Activated CD8-positive, alpha-beta T cell treated with anti-CD3 and anti-CD28 coated beads for 36 hours (primary cell): Measurements from ENCODE around the gene SYT14. TPM values are rescaled to one million over a fixed set of nuclear protein-coding genes. Genes with fewer than 3 reads are reported as not detected.

Experiments
- ATAC-seq: fragments of 200-7000 bp; cut with Tn5 transposase; one replicate; pipeline ENCODE4 v1.10.0; 2021; ENCODE audit warnings: mild to moderate bottlenecking, moderate library complexity
- CTCF ChIA-PET: fragments of 350-600 bp; sonication (Branson Sonifier 250); formaldehyde crosslinking; loops from one replicate; lab custom pipeline; 2021; ENCODE audit warnings: antibody characterized with exemption; lab: Charles Lee
- POLR2A ChIA-PET: fragments of 350-600 bp; sonication (Branson Sonifier 250); formaldehyde crosslinking; loops from one replicate; lab custom pipeline; 2021; ENCODE audit warnings: antibody characterized with exemption; lab: Charles Lee
- DNase-seq: peaks from one replicate; pipeline ENCODE4 v3.0.0-alpha.2; 2020
- H3K27ac Mint-ChIP-seq: one replicate; pipeline ENCODE4 v1.8.0; 2021; ENCODE audit warnings: mild to moderate bottlenecking, mixed read lengths
- H3K27me3 Mint-ChIP-seq: one replicate; pipeline ENCODE4 v1.8.0; 2021; ENCODE audit warnings: mixed read lengths
- H3K36me3 Mint-ChIP-seq: one replicate; pipeline ENCODE4 v1.8.0; 2021; ENCODE audit warnings: low read depth, mixed read lengths
- H3K4me1 Mint-ChIP-seq: one replicate; pipeline ENCODE4 v1.8.0; 2021; ENCODE audit warnings: low read depth, mixed read lengths
- H3K4me3 Mint-ChIP-seq: one replicate; pipeline ENCODE4 v1.8.0; 2021; ENCODE audit warnings: mild to moderate bottlenecking, moderate library complexity, mixed read lengths
- H3K9me3 Mint-ChIP-seq: one replicate; pipeline ENCODE4 v1.8.0; 2021; ENCODE audit warnings: mixed read lengths
- CTCF ChIP-seq: fragments of 200-600 bp; IDR thresholded peaks from one replicate; pipeline ENCODE4 v1.8.0; 2022; ENCODE audit warnings: antibody characterized with exemption, mild to moderate bottlenecking
- intact Hi-C: fragments of 100-400 bp; cut with micrococcal nuclease; formaldehyde crosslinking; loops from one replicate; pipeline ENCODE4 v1.10.0; 2022
- total RNA-seq, 2 experiments: library from RNA; stranded (reverse); gene quantifications; one replicate each; pipeline ENCODE4 v1.2.3, GENCODE V29; 2021

Gene SYT14
- total RNA-seq, 2 experiments from 2014 or later = not detected

GRCh38 chr1:210074904-210075303 is 136.9 kb downstream of the SYT14 start:
- DNase-seq (no peak), ATAC-seq (no peak)
- Mint-ChIP-seq H3K4me3 (no peak overlapping the region), H3K36me3 (no peaks in the 10 kb centered on the region), H3K4me1 (no peaks in the 10 kb centered on the region), H3K9me3 (no peaks in the 10 kb centered on the region), H3K27ac (no peak overlapping the region), H3K27me3 (peaks cover 2% of the 10 kb centered on the region)
- POLR2A ChIA-PET = no interaction called here
- CTCF ChIA-PET = no interaction called here
- intact Hi-C loops = no loop called here
- TF ChIP-seq CTCF = no peak

GRCh38 chr1:210076620-210077019 is 138.6 kb downstream of the SYT14 start:
- H3K9me3 Mint-ChIP-seq = no peaks in the 10 kb centered on the region
- ChIA-PET POLR2A (no interaction called here), CTCF (no interaction called here)
- no peaks in the 10 kb centered on the region for H3K4me1 Mint-ChIP-seq
- no peak for TF ChIP-seq CTCF
- peaks cover 2% of the 10 kb centered on the region for H3K27me3 Mint-ChIP-seq
- intact Hi-C loops = no loop called here
- H3K27ac Mint-ChIP-seq = no peak overlapping the region
- no peak for ATAC-seq
- H3K36me3 Mint-ChIP-seq = no peaks in the 10 kb centered on the region
- H3K4me3 Mint-ChIP-seq = no peak overlapping the region
- no peak for DNase-seq

- CTCF ChIA-PET = no interaction called here
- POLR2A ChIA-PET = no interaction called here
Observed at GRCh38 chr1:210081494-210081893, 143.5 kb downstream of the SYT14 start.

GRCh38 chr1:210085359-210085758 is 147.3 kb downstream of the SYT14 start:
- no peak overlapping the region for H3K4me3 Mint-ChIP-seq
- no peak for ATAC-seq
- no peaks in the 10 kb centered on the region for H3K4me1 Mint-ChIP-seq
- intact Hi-C loops = no loop called here
- no peak for DNase-seq
- H3K36me3 Mint-ChIP-seq = no peaks in the 10 kb centered on the region
- H3K9me3 Mint-ChIP-seq = no peaks in the 10 kb centered on the region
- no peak for TF ChIP-seq CTCF
- H3K27me3 Mint-ChIP-seq = peaks cover 2% of the 10 kb centered on the region
- POLR2A ChIA-PET = no interaction called here
- no peak overlapping the region for H3K27ac Mint-ChIP-seq
- CTCF ChIA-PET = no interaction called here

More at GRCh38 chr1:210081494-210081893, 143.5 kb downstream of the SYT14 start:
- Mint-ChIP-seq H3K27me3 (no peaks in the 10 kb centered on the region), H3K9me3 (no peaks in the 10 kb centered on the region), H3K4me3 (no peak overlapping the region), H3K4me1 (no peaks in the 10 kb centered on the region), H3K27ac (no peak overlapping the region), H3K36me3 (no peaks in the 10 kb centered on the region)
- ATAC-seq = no peak
- no peak for DNase-seq
- no peak for TF ChIP-seq CTCF
- intact Hi-C loops = no loop called here

GRCh38 chr1:210087058-210087457 is 149.0 kb downstream of the SYT14 start:
- ChIA-PET CTCF (no interaction called here), POLR2A (interaction anchor here (0.6 kb wide), 1 partner anchor 17 kb away, joined by 3 read pairs; no protein-coding TSS in a partner anchor)
- H3K27ac Mint-ChIP-seq = no peak overlapping the region
- no peak for TF ChIP-seq CTCF
- H3K4me3 Mint-ChIP-seq = no peak overlapping the region
- no peak for ATAC-seq
- intact Hi-C loops = no loop called here
- peaks cover 2% of the 10 kb centered on the region for H3K27me3 Mint-ChIP-seq
- no peaks in the 10 kb centered on the region for H3K9me3 Mint-ChIP-seq
- no peak for DNase-seq
- H3K4me1 Mint-ChIP-seq = no peaks in the 10 kb centered on the region
- H3K36me3 Mint-ChIP-seq = no peaks in the 10 kb centered on the region
